GM19467 (cell line): Measurements from ENCODE around the gene PRR23E.

ENCODE experiments used
- ATAC-seq: cut with Tn5 transposase; IDR thresholded peaks from one replicate; pipeline ENCODE4 v1.9.1; 2021; ENCODE audit warnings: mild to moderate bottlenecking, moderate library complexity; ENCODE audit not compliant: unreplicated experiment

The PRR23E gene

GRCh38 chr3:127207727-127208482, 15.0 kb downstream of the PRR23E start:
- no peak for ATAC-seq

- no peak for ATAC-seq
Measured at GRCh38 chr3:127208483-127209100, 15.7 kb downstream of the PRR23E start.

- ATAC-seq: no peak
Measured at GRCh38 chr3:127209155-127209839, 16.4 kb downstream of the PRR23E start.

GRCh38 chr3:127209840-127210653, 17.1 kb downstream of the PRR23E start:
- no peak for ATAC-seq

GRCh38 chr3:127210654-127210943, 17.7 kb downstream of the PRR23E start:
- no peak for ATAC-seq

- ATAC-seq: no peak
Measured at GRCh38 chr3:127211118-127212060, 18.5 kb downstream of the PRR23E start.

- ATAC-seq: no peak
Measured at GRCh38 chr3:127212231-127212630, 19.3 kb downstream of the PRR23E start.

GRCh38 chr3:127212711-127213110, 19.8 kb downstream of the PRR23E start:
- no peak for ATAC-seq

GRCh38 chr3:127213381-127213918, 20.5 kb downstream of the PRR23E start:
- no peak for ATAC-seq

GRCh38 chr3:127214975-127215374, 22.0 kb downstream of the PRR23E start:
- no peak for ATAC-seq

GRCh38 chr3:127215714-127216414, 22.9 kb downstream of the PRR23E start:
- no peak for ATAC-seq

GRCh38 chr3:127216415-127217261, 23.7 kb downstream of the PRR23E start:
- no peak for ATAC-seq

GRCh38 chr3:127217596-127218453, 24.9 kb downstream of the PRR23E start:
- ATAC-seq: no peak

- ATAC-seq: no peak
Measured at GRCh38 chr3:127218454-127218922, 25.6 kb downstream of the PRR23E start.

- no peak for ATAC-seq
Measured at GRCh38 chr3:127220497-127220896, 27.6 kb downstream of the PRR23E start.

- ATAC-seq: no peak
Measured at GRCh38 chr3:127221037-127221436, 28.1 kb downstream of the PRR23E start.

GRCh38 chr3:127221446-127222035, 28.6 kb downstream of the PRR23E start:
- ATAC-seq: no peak
